Activated naive CD8-positive, alpha-beta T cell (primary cell): ENCODE data around the gene CCL11.

ENCODE experiments used
- H3K27ac Mint-ChIP-seq: one replicate; pipeline ENCODE4 v1.8.0; 2021; ENCODE audit warnings: mixed read lengths
- H3K27me3 Mint-ChIP-seq: one replicate; pipeline ENCODE4 v1.8.0; 2021; ENCODE audit warnings: mixed read lengths
- H3K36me3 Mint-ChIP-seq: one replicate; pipeline ENCODE4 v1.8.0; 2021; ENCODE audit warnings: mixed read lengths
- H3K4me1 Mint-ChIP-seq: one replicate; pipeline ENCODE4 v1.8.0; 2021; ENCODE audit warnings: low read depth, mixed read lengths
- H3K4me3 Mint-ChIP-seq: one replicate; pipeline ENCODE4 v1.8.0; 2021; ENCODE audit warnings: mild to moderate bottlenecking, mixed read lengths
- H3K9me3 Mint-ChIP-seq: one replicate; pipeline ENCODE4 v1.8.0; 2021; ENCODE audit warnings: low read depth, mixed read lengths

The CCL11 gene

DNA sequence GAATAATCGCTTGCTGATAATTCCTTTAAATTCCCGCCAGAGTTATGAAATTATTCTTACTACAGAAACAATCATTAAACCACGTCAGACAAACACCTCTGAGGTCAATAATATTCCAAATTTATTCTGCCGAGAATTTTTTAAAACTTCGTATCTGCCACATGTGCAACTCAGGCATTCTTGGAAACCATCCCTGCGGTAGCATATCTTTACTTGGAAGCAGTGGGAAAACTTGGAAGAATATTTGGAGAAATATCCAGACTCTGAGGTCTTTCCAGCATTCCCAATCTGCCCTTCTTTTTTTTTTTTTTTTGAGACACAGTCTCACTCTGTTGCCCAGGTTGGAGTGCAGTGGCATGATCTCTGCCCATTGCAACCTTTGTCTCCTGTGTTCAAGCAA, 2.0 kb upstream of the CCL11 start:
- H3K36me3 Mint-ChIP-seq: no peaks in the 10 kb centered on the region
- H3K4me1 Mint-ChIP-seq: no peaks in the 10 kb centered on the region
- H3K27me3 Mint-ChIP-seq: peaks cover 11% of the 10 kb centered on the region
- no peak overlapping the region for H3K4me3 Mint-ChIP-seq
- H3K27ac Mint-ChIP-seq: no peak overlapping the region
- H3K9me3 Mint-ChIP-seq: no peaks in the 10 kb centered on the region

DNA sequence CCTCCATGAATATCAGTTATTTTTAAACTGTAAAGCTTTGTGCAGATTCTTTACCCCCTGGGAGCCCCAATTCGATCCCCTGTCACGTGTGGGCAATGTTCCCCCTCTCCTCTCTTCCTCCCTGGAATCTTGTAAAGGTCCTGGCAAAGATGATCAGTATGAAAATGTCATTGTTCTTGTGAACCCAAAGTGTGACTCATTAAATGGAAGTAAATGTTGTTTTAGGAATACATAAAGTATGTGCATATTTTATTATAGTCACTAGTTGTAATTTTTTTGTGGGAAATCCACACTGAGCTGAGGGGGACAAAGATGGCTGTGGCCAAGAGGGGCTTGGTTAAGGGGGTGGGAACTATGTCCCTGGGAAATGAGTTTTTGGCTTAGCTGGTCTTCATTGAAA, 2.3 kb downstream of the CCL11 start:
- no peak overlapping the region for H3K27ac Mint-ChIP-seq
- no peaks in the 10 kb centered on the region for H3K36me3 Mint-ChIP-seq
- H3K4me3 Mint-ChIP-seq: no peak overlapping the region
- H3K27me3 Mint-ChIP-seq: peaks cover 4% of the 10 kb centered on the region
- no peaks in the 10 kb centered on the region for H3K9me3 Mint-ChIP-seq
- no peaks in the 10 kb centered on the region for H3K4me1 Mint-ChIP-seq

DNA sequence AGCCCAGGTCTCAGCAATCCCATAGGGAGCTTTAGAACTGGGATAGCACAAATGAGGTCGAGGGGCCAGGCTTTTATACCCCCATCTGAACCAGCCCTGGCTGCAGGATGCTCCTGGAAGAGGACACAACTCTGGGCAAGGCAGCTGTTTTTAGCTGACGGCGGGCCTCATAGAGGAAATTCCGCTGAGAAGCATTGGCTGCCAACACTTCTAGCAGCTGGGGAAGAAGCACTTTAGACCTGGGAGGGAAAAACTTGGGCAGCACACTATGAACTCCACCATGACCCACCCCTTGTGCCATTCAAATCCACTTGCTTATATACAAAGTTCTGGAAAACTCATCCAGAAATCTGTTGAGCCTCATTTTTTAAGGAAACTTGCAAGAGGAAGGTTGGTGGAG, 5.0 kb downstream of the CCL11 start:
- Mint-ChIP-seq H3K36me3 (no peaks in the 10 kb centered on the region), H3K27ac (no peak overlapping the region), H3K9me3 (no peaks in the 10 kb centered on the region), H3K4me3 (no peak overlapping the region), H3K4me1 (no peaks in the 10 kb centered on the region), H3K27me3 (peaks cover 4% of the 10 kb centered on the region)

DNA sequence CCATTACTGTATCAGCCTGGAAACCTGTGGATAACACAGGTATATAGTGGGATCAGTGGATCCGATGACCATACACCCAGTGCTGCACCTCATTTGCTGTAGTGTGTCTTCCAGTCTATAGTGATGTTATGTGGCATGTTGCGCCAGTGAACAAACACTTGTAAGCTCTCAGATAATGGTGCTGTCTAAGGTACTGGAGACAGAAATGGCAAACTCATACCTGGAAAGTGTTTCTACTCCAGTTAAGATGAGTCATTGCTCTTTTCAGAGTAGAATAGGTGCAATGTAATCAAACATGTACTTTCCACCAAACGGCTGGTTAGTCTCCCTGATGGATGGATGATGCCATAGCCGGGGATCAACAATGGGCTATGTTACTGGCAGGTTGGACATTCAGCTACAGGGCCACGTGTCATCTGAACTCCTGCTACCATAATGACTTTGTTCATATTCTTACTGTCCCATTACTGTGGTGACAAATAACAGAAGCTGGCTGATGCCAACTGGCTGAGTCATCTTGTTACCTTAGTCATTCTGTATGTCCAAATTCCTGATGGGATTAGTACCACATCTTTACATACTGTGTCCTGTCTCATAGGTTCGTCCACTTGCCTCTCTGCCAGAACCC, 6.3 kb downstream of the CCL11 start:
- no peak overlapping the region for H3K27ac Mint-ChIP-seq
- H3K27me3 Mint-ChIP-seq: peaks cover 6% of the 10 kb centered on the region
- H3K4me1 Mint-ChIP-seq: no peaks in the 10 kb centered on the region
- H3K4me3 Mint-ChIP-seq: no peak overlapping the region
- no peaks in the 10 kb centered on the region for H3K36me3 Mint-ChIP-seq
- H3K9me3 Mint-ChIP-seq: no peaks in the 10 kb centered on the region

DNA sequence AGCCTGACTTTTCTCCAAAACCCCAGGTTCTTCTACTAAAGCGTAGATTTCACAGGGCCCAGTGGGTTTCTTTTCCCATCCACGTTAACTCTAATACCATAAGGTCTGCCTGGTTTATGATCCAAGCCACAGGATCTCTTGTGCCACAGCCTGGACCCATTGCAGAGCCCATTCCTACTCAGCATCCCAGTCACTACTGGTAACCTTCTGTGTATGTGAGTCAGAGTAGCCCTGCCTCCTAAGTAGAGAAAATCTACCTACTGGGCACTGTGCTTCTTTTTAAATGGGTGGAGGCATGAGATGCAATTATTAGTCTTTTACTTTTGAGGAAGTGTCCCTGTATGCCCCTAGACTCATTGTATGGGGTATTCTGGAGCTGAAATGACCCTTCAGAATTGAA, 13.5 kb downstream of the CCL11 start:
- Mint-ChIP-seq H3K27me3 (peaks cover 11% of the 10 kb centered on the region), H3K4me3 (no peak overlapping the region), H3K4me1 (no peaks in the 10 kb centered on the region), H3K27ac (no peak overlapping the region), H3K9me3 (no peaks in the 10 kb centered on the region), H3K36me3 (no peaks in the 10 kb centered on the region)

DNA sequence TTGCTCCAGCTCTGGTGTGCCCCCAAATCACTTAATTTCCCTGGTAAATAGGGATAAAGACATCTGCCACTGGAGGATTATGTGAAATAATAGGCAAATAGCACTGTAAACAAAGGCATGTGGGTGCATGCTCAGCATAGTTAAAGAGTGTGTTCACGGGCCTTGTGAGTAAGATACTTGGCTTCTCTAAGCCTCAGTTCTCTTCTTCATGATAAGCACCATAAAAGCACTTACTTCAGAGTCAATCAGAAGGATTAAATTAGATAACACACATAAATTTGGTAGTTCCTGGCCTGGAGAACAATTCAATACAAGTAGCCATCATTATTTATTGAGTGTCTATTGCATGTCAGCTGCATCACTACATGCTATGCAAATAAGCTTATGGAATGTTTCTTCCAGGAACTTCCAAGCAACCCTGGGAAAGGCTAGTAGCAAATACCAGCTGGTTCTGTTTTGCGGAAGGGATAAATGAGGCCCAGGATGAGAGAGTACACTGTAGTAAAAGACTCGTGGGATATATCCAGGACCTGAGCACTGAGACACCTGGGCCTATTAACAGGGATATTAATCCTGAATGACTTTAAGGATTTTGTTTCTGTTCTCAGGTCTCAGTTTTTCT, 14.5 kb downstream of the CCL11 start:
- H3K9me3 Mint-ChIP-seq: no peaks in the 10 kb centered on the region
- H3K27ac Mint-ChIP-seq: no peak overlapping the region

DNA sequence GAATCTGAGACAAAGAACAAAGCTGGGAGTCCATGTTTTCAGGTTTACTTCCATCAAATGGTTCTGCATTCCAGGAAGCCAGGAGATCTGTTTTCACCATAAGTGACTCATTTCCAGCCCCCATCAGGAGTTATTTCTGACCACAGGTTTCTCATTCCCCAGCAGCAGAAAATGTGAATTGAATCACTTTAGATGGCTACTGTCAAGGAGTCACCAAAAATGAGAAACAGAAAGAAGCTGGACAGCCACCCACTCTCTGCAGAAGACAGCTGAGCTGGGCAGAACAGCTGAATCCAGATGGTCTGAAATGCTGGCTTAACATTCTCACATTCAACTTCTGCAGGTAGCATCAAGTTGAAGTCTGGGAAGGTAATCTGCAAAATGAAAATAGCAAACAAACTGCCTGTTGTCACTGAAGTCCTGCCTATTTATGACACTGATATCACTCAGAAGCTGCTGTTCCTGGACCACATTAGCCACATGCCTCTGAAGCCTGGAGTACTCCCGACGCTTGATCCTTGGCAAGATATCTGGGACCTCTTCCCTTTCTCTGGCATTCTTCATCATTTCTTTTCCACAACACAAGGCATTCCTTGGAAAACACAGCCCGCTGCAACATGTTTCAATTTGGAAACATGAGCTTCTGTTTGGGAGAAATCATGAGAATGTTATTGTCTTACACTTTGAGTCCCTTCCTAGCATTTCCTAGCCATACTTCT, 15.3 kb downstream of the CCL11 start:
- Mint-ChIP-seq H3K4me3 (no peak overlapping the region), H3K27ac (no peak overlapping the region), H3K4me1 (no peaks in the 10 kb centered on the region), H3K36me3 (no peaks in the 10 kb centered on the region), H3K27me3 (peaks cover 14% of the 10 kb centered on the region), H3K9me3 (no peaks in the 10 kb centered on the region)

More for the DNA sequence above, 14.5 kb downstream of the CCL11 start:
- H3K27me3 Mint-ChIP-seq: peaks cover 12% of the 10 kb centered on the region
- H3K36me3 Mint-ChIP-seq: no peaks in the 10 kb centered on the region
- H3K4me1 Mint-ChIP-seq: no peaks in the 10 kb centered on the region
- H3K4me3 Mint-ChIP-seq: no peak overlapping the region

DNA sequence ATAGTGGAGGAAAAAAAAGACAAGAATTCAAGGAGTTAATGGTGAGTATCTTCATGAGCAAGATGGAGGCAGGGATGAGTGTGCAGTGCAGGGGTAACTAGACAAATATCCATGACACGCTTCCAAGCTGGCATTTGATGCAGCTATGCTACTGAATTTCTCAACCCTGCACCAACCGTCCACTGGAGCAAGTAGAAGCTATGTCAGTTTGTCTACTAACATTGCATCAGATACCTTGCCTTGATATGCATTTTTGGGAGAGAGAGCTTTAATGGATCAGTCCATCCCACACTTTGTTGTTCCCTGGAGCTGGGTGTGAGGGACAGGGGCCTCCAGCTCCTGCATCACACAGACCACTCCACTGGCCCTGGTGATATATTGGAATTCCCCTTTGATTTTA, 16.4 kb downstream of the CCL11 start:
- Mint-ChIP-seq H3K27ac (no peak overlapping the region), H3K4me1 (no peaks in the 10 kb centered on the region), H3K36me3 (no peaks in the 10 kb centered on the region), H3K9me3 (no peaks in the 10 kb centered on the region), H3K27me3 (peaks cover 17% of the 10 kb centered on the region), H3K4me3 (no peak overlapping the region)

DNA sequence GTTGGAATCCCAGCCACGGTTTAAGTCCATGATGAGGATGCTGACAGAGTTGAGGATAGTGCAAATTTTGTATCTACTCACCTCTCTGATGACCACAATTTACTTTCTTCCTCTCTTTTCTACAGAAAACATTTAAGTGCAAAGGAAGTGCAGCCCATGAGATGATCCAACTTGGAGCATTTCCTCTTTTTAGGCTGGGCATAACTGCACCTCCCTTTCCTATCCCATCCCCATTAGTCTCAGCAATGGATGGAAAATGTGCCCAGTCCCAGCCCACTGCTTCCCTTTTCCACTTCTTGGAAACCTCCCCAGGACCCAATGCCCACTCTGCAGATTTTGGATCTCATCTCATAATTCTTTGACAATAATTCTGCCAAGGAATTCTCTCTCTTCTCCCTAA, 17.1 kb downstream of the CCL11 start:
- Mint-ChIP-seq H3K27ac (no peak overlapping the region), H3K27me3 (peaks cover 17% of the 10 kb centered on the region), H3K4me3 (no peak overlapping the region), H3K36me3 (no peaks in the 10 kb centered on the region), H3K9me3 (no peaks in the 10 kb centered on the region), H3K4me1 (no peaks in the 10 kb centered on the region)

DNA sequence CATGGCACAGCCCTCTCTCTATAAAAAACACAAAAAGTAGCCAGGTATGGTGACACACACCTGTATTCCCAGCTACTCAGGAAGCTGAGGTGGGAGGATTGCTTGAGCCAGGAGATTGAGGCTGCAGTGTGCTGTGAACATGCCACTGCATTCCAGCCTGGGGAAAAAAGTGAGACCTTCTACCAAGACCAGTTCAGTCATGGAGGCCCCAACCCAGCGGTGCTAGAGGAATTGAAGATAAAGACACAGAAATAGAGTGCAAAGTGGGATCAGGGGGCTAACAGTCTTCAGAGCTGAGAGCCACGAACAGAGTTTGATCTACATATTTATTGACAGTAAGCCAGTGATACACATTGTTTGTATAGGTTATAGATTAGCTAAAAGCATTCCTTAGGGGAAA, 18.1 kb downstream of the CCL11 start:
- H3K36me3 Mint-ChIP-seq: no peaks in the 10 kb centered on the region
- H3K4me3 Mint-ChIP-seq: no peak overlapping the region
- no peaks in the 10 kb centered on the region for H3K4me1 Mint-ChIP-seq
- H3K27me3 Mint-ChIP-seq: peaks cover 13% of the 10 kb centered on the region
- no peak overlapping the region for H3K27ac Mint-ChIP-seq
- no peaks in the 10 kb centered on the region for H3K9me3 Mint-ChIP-seq

DNA sequence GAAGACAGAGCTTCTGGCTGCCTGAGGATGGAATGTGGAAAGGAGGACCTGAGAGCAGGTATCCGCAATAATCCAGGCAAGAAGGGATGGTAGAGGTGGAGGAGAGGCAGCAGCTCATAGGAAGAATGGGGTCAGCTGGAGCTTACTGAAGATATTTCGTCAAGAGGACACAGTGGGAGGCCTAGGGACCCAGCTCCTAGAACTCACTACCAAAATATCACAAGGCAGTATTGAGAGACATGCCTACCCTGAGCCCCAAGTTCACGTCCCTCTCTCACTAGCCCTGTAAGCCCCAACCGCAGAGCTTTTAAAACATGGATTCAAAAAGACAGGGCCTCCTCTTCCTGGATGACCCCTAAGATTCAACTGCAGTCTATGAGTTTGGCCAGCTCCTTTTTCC, 19.5 kb downstream of the CCL11 start:
- no peak overlapping the region for H3K27ac Mint-ChIP-seq
- H3K36me3 Mint-ChIP-seq: no peaks in the 10 kb centered on the region
- H3K27me3 Mint-ChIP-seq: peaks cover 7% of the 10 kb centered on the region
- H3K4me3 Mint-ChIP-seq: no peak overlapping the region
- H3K4me1 Mint-ChIP-seq: no peaks in the 10 kb centered on the region
- no peaks in the 10 kb centered on the region for H3K9me3 Mint-ChIP-seq

DNA sequence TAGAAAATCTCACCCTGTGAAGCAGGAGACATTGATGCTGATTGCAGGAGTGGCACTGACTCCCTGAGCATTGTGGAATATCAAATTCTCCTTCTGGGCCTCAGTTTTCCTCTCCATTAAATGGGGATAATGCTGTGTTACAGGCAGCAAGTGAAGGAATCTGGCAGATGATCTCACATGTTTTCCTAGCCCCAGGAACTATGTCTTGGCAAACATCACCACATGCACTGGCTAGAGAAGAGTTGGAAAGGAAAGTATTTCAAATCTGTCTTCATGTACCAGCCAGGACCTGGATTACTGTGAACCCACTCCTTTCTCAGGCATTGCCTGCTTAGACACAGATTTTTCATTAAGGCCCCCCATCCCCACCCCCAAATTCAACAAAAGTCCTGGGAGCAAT, 20.1 kb downstream of the CCL11 start:
- H3K4me1 Mint-ChIP-seq: no peaks in the 10 kb centered on the region
- no peak overlapping the region for H3K27ac Mint-ChIP-seq
- no peaks in the 10 kb centered on the region for H3K9me3 Mint-ChIP-seq
- H3K4me3 Mint-ChIP-seq: no peak overlapping the region
- H3K27me3 Mint-ChIP-seq: peaks cover 7% of the 10 kb centered on the region
- no peaks in the 10 kb centered on the region for H3K36me3 Mint-ChIP-seq

DNA sequence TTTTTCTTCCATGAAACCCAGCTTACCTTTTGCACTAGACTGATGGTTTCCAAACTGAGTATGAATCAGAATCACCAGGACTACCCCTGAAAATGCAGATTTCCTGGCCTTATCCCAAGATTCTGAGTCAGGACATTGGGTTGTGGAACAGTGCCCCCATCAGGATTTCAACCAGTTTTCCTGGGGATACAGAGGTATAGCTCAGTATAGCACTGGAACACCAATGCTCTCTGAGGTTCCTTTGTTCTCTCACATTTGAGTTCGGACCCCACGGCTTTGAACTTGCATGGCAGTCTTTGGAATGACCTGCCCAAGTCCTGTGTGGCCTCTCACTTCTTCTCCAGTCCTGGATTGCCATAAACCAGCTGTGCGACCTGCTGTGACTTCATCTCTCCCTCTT, 20.9 kb downstream of the CCL11 start:
- Mint-ChIP-seq H3K36me3 (no peaks in the 10 kb centered on the region), H3K9me3 (no peaks in the 10 kb centered on the region), H3K4me1 (no peaks in the 10 kb centered on the region), H3K4me3 (no peak overlapping the region), H3K27ac (no peak overlapping the region), H3K27me3 (peaks cover 8% of the 10 kb centered on the region)

DNA sequence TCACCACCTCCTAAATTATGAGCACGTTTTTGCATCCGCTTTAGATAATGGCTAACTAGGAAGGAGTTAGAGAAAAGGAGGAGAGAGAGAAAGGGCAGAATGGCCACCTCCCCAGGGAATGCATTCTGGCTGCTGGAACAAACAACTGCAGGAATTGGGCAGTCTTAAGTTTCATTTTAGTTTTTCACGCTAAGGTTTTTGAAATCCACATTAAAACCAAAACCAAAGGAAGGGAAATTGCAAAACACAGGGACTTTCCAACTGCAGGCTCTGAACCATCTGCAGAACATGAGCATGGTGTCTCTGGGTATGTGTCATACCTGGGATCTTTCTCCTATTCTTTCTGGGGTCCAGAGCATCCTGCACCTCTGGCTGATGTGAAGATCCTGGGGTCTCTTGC, 21.6 kb downstream of the CCL11 start:
- H3K4me3 Mint-ChIP-seq: no peak overlapping the region
- H3K27me3 Mint-ChIP-seq: peaks cover 10% of the 10 kb centered on the region
- H3K27ac Mint-ChIP-seq: no peak overlapping the region
- H3K9me3 Mint-ChIP-seq: no peaks in the 10 kb centered on the region
- H3K36me3 Mint-ChIP-seq: no peaks in the 10 kb centered on the region
- H3K4me1 Mint-ChIP-seq: no peaks in the 10 kb centered on the region

DNA sequence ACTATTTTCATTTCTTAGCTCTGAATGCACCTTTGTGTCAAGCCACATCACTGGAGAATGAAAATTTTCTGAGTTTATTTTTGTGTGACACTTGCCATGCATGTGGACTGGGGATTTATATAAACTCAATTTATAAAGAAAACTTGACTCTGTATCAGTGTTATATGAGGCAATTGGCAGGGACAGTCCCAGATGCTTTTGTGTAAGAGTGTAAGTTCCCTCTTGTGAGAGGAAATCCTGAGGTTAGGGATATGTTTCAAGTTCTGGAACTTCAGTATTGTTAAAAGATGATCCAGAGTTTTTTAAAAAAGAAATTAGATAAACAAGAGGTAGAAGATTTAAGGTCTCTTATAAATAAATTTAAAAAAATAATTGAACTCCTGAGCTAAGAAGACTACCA, 22.8 kb downstream of the CCL11 start:
- Mint-ChIP-seq H3K4me1 (no peaks in the 10 kb centered on the region), H3K27ac (no peak overlapping the region)

DNA sequence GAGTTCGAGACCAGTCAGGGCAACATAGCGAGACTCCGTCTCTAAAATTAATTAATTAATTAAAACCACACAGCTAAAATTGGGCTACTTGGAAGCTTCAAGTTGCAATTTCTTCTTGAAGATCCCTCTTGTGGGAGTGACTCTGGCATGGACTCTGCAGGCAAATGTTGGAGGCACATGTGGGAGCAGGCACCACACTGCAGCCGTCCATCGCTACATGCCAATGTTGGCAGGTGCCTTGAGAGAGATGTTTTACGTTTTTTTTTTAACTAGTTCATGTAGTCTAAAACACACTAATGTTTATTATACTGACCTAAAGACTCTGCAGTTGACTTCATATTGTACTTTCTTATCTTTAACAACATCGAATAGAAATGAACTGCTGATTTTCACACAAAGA, 25.7 kb downstream of the CCL11 start:
- Mint-ChIP-seq H3K27me3 (peaks cover 8% of the 10 kb centered on the region), H3K9me3 (no peaks in the 10 kb centered on the region), H3K4me1 (no peaks in the 10 kb centered on the region), H3K4me3 (no peak overlapping the region), H3K36me3 (no peaks in the 10 kb centered on the region), H3K27ac (no peak overlapping the region)

More for the DNA sequence above, 22.8 kb downstream of the CCL11 start:
- Mint-ChIP-seq H3K36me3 (no peaks in the 10 kb centered on the region), H3K9me3 (no peaks in the 10 kb centered on the region), H3K27me3 (peaks cover 12% of the 10 kb centered on the region), H3K4me3 (no peak overlapping the region)
